ENCODE data around the gene DNAJC2.
"Not testable (repeated sequence)": the region's sequence is repeated elsewhere in the genome, so short reads cannot be mapped to it uniquely, and the experiment has no call there.

- TF ChIP-seq, protein P1, sequence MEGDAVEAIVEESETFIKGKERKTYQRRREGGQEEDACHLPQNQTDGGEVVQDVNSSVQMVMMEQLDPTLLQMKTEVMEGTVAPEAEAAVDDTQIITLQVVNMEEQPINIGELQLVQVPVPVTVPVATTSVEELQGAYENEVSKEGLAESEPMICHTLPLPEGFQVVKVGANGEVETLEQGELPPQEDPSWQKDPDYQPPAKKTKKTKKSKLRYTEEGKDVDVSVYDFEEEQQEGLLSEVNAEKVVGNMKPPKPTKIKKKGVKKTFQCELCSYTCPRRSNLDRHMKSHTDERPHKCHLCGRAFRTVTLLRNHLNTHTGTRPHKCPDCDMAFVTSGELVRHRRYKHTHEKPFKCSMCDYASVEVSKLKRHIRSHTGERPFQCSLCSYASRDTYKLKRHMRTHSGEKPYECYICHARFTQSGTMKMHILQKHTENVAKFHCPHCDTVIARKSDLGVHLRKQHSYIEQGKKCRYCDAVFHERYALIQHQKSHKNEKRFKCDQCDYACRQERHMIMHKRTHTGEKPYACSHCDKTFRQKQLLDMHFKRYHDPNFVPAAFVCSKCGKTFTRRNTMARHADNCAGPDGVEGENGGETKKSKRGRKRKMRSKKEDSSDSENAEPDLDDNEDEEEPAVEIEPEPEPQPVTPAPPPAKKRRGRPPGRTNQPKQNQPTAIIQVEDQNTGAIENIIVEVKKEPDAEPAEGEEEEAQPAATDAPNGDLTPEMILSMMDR (IDR thresholded peaks at IDR 0.05) = not testable (repeated sequence)
- TF ChIP-seq POLR2A, EP300 (IDR thresholded peaks at IDR 0.05): not testable (repeated sequence)
Measured at GRCh38 chr7:103274867-103275266, 69.7 kb downstream of the DNAJC2 start.
